Mucosa of stomach (tissue), 1 donor: ENCODE results near the gene FTCDNL1.
A peak's percentile ranks its signal among the peaks of the same experiment; 100 is the strongest.

ENCODE experiments used
- H3K27me3 ChIP-seq: one replicate; pipeline ENCODE4 v1.7.0; 2013; ENCODE audit warnings: mild to moderate bottlenecking, low read length; ENCODE audit not compliant: control insufficient read depth, insufficient read depth
- H3K36me3 ChIP-seq: one replicate; pipeline ENCODE4 v1.7.0; 2013; ENCODE audit warnings: low read length; ENCODE audit not compliant: control insufficient read depth, insufficient read depth
- H3K4me1 ChIP-seq: one replicate; pipeline ENCODE4 v1.7.0; 2013; ENCODE audit warnings: mild to moderate bottlenecking, low read length; ENCODE audit not compliant: control insufficient read depth, insufficient read depth
- H3K4me3 ChIP-seq: one replicate; pipeline ENCODE4 v1.7.0; 2013; ENCODE audit warnings: low read length
- H3K9ac ChIP-seq: one replicate; pipeline ENCODE4 v1.7.0; 2013; ENCODE audit warnings: mild to moderate bottlenecking, low read length, moderate library complexity
- H3K9me3 ChIP-seq: one replicate; pipeline ENCODE4 v1.7.0; 2013; ENCODE audit warnings: mild to moderate bottlenecking, low read length, moderate library complexity; ENCODE audit not compliant: control insufficient read depth
- donor health status: Pancreatic carcinoma.

The FTCDNL1 gene

GRCh38 chr2:199850718-199851500 is at the start of gene FTCDNL1:
TSS of gene FTCDNL1 (minus strand) at chr2:199851192. CDS start at chr2:199848962, 2,230 bp downstream.
- H3K4me3 ChIP-seq = peak within 1 kb of the TSS; percentile 70
- H3K4me1 ChIP-seq = peaks cover 4% of the 10 kb centered on the region
- no peaks in the 10 kb centered on the region for H3K36me3 ChIP-seq
- H3K27me3 ChIP-seq = no peaks in the 10 kb centered on the region
- H3K9ac ChIP-seq = peak within 1 kb of the TSS; percentile 64
- no peaks in the 10 kb centered on the region for H3K9me3 ChIP-seq

- no peaks in the 10 kb centered on the region for H3K27me3 ChIP-seq
- H3K9me3 ChIP-seq = no peaks in the 10 kb centered on the region
- H3K4me3 ChIP-seq = no peak overlapping the region
- no peaks in the 10 kb centered on the region for H3K36me3 ChIP-seq
- H3K4me1 ChIP-seq = no peaks in the 10 kb centered on the region
- no peak overlapping the region for H3K9ac ChIP-seq
These were observed 45.6 kb upstream of the FTCDNL1 start for GRCh38 chr2:199896617-199897016.

- Histone ChIP-seq H3K9ac (no peak overlapping the region), H3K4me3 (no peak overlapping the region), H3K4me1 (no peaks in the 10 kb centered on the region), H3K9me3 (no peaks in the 10 kb centered on the region), H3K27me3 (no peaks in the 10 kb centered on the region), H3K36me3 (no peaks in the 10 kb centered on the region)
These were observed 44.4 kb upstream of the FTCDNL1 start for GRCh38 chr2:199895406-199895805.

GRCh38 chr2:199883474-199884212 is 32.7 kb upstream of the FTCDNL1 start:
- Histone ChIP-seq H3K9ac (no peak overlapping the region), H3K9me3 (no peaks in the 10 kb centered on the region), H3K27me3 (no peaks in the 10 kb centered on the region), H3K4me3 (no peak overlapping the region), H3K4me1 (peaks cover 5% of the 10 kb centered on the region), H3K36me3 (no peaks in the 10 kb centered on the region)

- Histone ChIP-seq H3K36me3 (no peaks in the 10 kb centered on the region), H3K9me3 (no peaks in the 10 kb centered on the region), H3K27me3 (no peaks in the 10 kb centered on the region), H3K9ac (no peak overlapping the region), H3K4me1 (peaks cover 5% of the 10 kb centered on the region), H3K4me3 (no peak overlapping the region)
These were observed 31.7 kb upstream of the FTCDNL1 start for GRCh38 chr2:199882667-199883066.

GRCh38 chr2:199875400-199875799 is 24.4 kb upstream of the FTCDNL1 start:
- Histone ChIP-seq H3K4me3 (no peak overlapping the region), H3K4me1 (peaks cover 2% of the 10 kb centered on the region), H3K9ac (no peak overlapping the region), H3K27me3 (no peaks in the 10 kb centered on the region), H3K9me3 (no peaks in the 10 kb centered on the region), H3K36me3 (no peaks in the 10 kb centered on the region)

- Histone ChIP-seq H3K9me3 (no peaks in the 10 kb centered on the region), H3K4me3 (no peak overlapping the region), H3K4me1 (no peaks in the 10 kb centered on the region), H3K36me3 (no peaks in the 10 kb centered on the region), H3K9ac (no peak overlapping the region), H3K27me3 (no peaks in the 10 kb centered on the region)
These were observed 23.2 kb upstream of the FTCDNL1 start for GRCh38 chr2:199874209-199874608.

- H3K27me3 ChIP-seq = no peaks in the 10 kb centered on the region
- no peak overlapping the region for H3K9ac ChIP-seq
- no peaks in the 10 kb centered on the region for H3K36me3 ChIP-seq
- no peaks in the 10 kb centered on the region for H3K9me3 ChIP-seq
- H3K4me3 ChIP-seq = no peak overlapping the region
- H3K4me1 ChIP-seq = no peaks in the 10 kb centered on the region
These were observed 19.6 kb upstream of the FTCDNL1 start for GRCh38 chr2:199870581-199870980.

GRCh38 chr2:199869653-199870052 is 18.7 kb upstream of the FTCDNL1 start:
- Histone ChIP-seq H3K9me3 (no peaks in the 10 kb centered on the region), H3K4me3 (no peak overlapping the region), H3K36me3 (no peaks in the 10 kb centered on the region), H3K4me1 (no peaks in the 10 kb centered on the region), H3K9ac (no peak overlapping the region), H3K27me3 (no peaks in the 10 kb centered on the region)

- H3K4me3 ChIP-seq = no peak overlapping the region
- H3K9me3 ChIP-seq = no peaks in the 10 kb centered on the region
- no peak overlapping the region for H3K9ac ChIP-seq
- H3K27me3 ChIP-seq = no peaks in the 10 kb centered on the region
- no peaks in the 10 kb centered on the region for H3K4me1 ChIP-seq
- no peaks in the 10 kb centered on the region for H3K36me3 ChIP-seq
These were observed 18.2 kb upstream of the FTCDNL1 start for GRCh38 chr2:199869227-199869541.

GRCh38 chr2:199868431-199869226 is 17.6 kb upstream of the FTCDNL1 start:
- no peak overlapping the region for H3K9ac ChIP-seq
- no peaks in the 10 kb centered on the region for H3K4me1 ChIP-seq
- no peak overlapping the region for H3K4me3 ChIP-seq
- H3K36me3 ChIP-seq = no peaks in the 10 kb centered on the region
- H3K9me3 ChIP-seq = no peaks in the 10 kb centered on the region
- H3K27me3 ChIP-seq = no peaks in the 10 kb centered on the region

GRCh38 chr2:199865905-199866304 is 14.9 kb upstream of the FTCDNL1 start:
- H3K9ac ChIP-seq = no peak overlapping the region
- H3K4me3 ChIP-seq = no peak overlapping the region
- H3K27me3 ChIP-seq = no peaks in the 10 kb centered on the region
- no peaks in the 10 kb centered on the region for H3K9me3 ChIP-seq
- H3K36me3 ChIP-seq = no peaks in the 10 kb centered on the region
- no peaks in the 10 kb centered on the region for H3K4me1 ChIP-seq
